ENCODE data around the gene GNB1L.

Gene GNB1L

GRCh38 chr22:19799322-19800190 lies 55.1 kb downstream of the GNB1L start:
- DNase-seq (ENCODE audit: extremely low read depth, low read depth) = peak; percentile 91
- TF ChIP-seq CTCF (IDR thresholded peaks at IDR 0.05; ENCODE audit: low read depth, low read length) = peak; percentile 23

GRCh38 chr22:19798891-19799293 lies 55.8 kb downstream of the GNB1L start:
- TF ChIP-seq CTCF (IDR thresholded peaks at IDR 0.05; ENCODE audit: low read depth, low read length) = no peak
- no peak for DNase-seq (ENCODE audit: extremely low read depth, low read depth)

GRCh38 chr22:19798003-19798665 lies 56.5 kb downstream of the GNB1L start:
- no peak for TF ChIP-seq CTCF (IDR thresholded peaks at IDR 0.05; ENCODE audit: low read depth, low read length)
- DNase-seq (ENCODE audit: extremely low read depth, low read depth) = no peak

GRCh38 chr22:19797086-19798002 lies 57.3 kb downstream of the GNB1L start:
- DNase-seq (ENCODE audit: extremely low read depth, low read depth) = no peak
- TF ChIP-seq CTCF (IDR thresholded peaks at IDR 0.05; ENCODE audit: low read depth, low read length) = no peak

GRCh38 chr22:19796160-19796559 lies 58.5 kb downstream of the GNB1L start:
- no peak for TF ChIP-seq CTCF (IDR thresholded peaks at IDR 0.05; ENCODE audit: low read depth, low read length)
- no peak for DNase-seq (ENCODE audit: extremely low read depth, low read depth)

- no peak for TF ChIP-seq CTCF (IDR thresholded peaks at IDR 0.05; ENCODE audit: low read depth, low read length)
- DNase-seq (ENCODE audit: extremely low read depth, low read depth) = no peak
These were observed 59.1 kb downstream of the GNB1L start for GRCh38 chr22:19795617-19796008.

Measured in AG09319 (cell line).